Myometrial cell (primary cell): ENCODE measurements around the gene ARIH1. TPM values are rescaled to one million over a fixed set of nuclear protein-coding genes. Genes with fewer than 3 reads are reported as not detected.

Source experiments
- total RNA-seq: library from RNA; depleted of rRNA; stranded (reverse); fragments of >200 nt; gene quantifications from 2 replicates; pipeline ENCODE4 v1.2.3, GENCODE V29; 2015

Gene ARIH1, protein sequence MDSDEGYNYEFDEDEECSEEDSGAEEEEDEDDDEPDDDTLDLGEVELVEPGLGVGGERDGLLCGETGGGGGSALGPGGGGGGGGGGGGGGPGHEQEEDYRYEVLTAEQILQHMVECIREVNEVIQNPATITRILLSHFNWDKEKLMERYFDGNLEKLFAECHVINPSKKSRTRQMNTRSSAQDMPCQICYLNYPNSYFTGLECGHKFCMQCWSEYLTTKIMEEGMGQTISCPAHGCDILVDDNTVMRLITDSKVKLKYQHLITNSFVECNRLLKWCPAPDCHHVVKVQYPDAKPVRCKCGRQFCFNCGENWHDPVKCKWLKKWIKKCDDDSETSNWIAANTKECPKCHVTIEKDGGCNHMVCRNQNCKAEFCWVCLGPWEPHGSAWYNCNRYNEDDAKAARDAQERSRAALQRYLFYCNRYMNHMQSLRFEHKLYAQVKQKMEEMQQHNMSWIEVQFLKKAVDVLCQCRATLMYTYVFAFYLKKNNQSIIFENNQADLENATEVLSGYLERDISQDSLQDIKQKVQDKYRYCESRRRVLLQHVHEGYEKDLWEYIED
- 16.7 and 19.3 TPM in 2 replicates for total RNA-seq

DNA sequence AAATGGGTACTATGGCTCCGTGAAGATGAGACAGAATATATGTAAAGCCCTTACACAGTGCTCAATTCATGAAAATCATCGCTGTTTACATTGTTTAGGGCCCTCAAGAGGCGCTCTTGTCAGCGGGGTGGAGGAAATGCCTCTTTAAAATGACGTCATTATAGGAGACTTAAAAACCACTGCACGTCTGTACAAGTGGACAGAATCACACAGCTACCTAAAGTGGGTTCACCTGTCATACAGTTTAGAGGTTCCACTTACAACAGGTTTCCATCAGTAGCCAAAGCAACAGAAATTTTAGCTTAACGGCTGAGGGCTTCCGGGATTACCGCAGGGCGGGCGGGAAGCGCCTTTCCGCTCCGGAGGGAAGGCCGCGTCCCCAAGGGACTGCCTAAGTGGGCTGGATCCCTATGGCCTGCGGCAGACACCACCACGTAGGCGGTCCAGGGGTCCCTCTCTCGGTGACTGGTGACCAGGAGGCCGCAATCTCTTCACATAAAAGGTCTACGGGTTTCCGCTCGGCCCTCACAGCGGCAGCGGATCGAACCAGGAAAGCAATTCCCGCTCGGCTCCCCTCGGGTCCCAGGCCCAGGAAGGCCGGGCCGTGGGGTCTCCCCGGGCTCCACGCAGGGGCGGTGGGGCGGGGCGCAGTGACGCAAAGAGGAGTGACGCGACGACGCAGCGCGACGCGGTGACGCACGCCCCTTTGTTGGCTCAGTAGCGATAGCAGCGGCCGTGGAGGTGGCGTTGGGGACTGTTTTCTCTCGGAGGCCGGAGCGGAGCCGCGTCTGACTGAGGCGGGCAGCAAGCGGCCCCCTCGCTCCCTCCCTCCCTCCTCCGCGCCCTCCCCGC lies at the start of gene ARIH1:
TSS of gene ARIH1 (plus strand) at position 717 of the 852 bp plus-strand sequence. CDS start 310 bp downstream, outside the sequence.

Other genes starting within 250 kb of the ARIH1 start
- 2,541 and 2,790 TPM in 2 replicates for gene PKM, start 243.1 kb upstream of the ARIH1 start, total RNA-seq
- 22.5 and 25.9 TPM in 2 replicates for gene PARP6, start 201.8 kb upstream of the ARIH1 start, total RNA-seq
- gene CELF6, start 154.2 kb upstream of the ARIH1 start, total RNA-seq: not detected in 2 replicates
- 75.0 and 98.6 TPM in 2 replicates for gene HEXA, start 98.3 kb upstream of the ARIH1 start, total RNA-seq
- gene TMEM202, start 76.0 kb upstream of the ARIH1 start, total RNA-seq: not detected in 2 replicates
- gene GOLGA6B, start 180.4 kb downstream of the ARIH1 start, total RNA-seq: not detected in 2 replicates
- not detected in 2 replicates for gene HIGD2B, start 211.9 kb downstream of the ARIH1 start, total RNA-seq
- gene BBS4, start 211.9 kb downstream of the ARIH1 start, total RNA-seq: 18.7 and 26.2 TPM in 2 replicates